22Rv1 (cell line): ENCODE results near the gene BOLA1.
A peak's percentile ranks its signal among the peaks of the same experiment; 100 is the strongest.

Experiments used
- H3K27ac ChIP-seq: fragments of 450-650 bp; 2 replicates; pipeline ENCODE4 v1.5.1; 2017
- CTCF ChIP-seq: fragments of 450-650 bp; IDR thresholded peaks from 2 replicates; pipeline ENCODE4 v1.5.1; 2017; ENCODE audit warnings: mild to moderate bottlenecking
- ZFX ChIP-seq: fragments of 450-650 bp; IDR thresholded peaks from 2 replicates; pipeline ENCODE4 v1.6.1; 2017; ENCODE audit warnings: antibody characterized with exemption, borderline replicate concordance

The BOLA1 gene

GRCh38 chr1:149925751-149926150, 26.4 kb downstream of the BOLA1 start:
- TF ChIP-seq CTCF (no peak), ZFX (no peak)
- no peak overlapping the region for H3K27ac ChIP-seq

GRCh38 chr1:149926296-149926695, 26.9 kb downstream of the BOLA1 start:
- peak overlapping the region; percentile 96; the same call in 1 of the 2 replicates for H3K27ac ChIP-seq
- TF ChIP-seq CTCF (no peak), ZFX (no peak)

DNA sequence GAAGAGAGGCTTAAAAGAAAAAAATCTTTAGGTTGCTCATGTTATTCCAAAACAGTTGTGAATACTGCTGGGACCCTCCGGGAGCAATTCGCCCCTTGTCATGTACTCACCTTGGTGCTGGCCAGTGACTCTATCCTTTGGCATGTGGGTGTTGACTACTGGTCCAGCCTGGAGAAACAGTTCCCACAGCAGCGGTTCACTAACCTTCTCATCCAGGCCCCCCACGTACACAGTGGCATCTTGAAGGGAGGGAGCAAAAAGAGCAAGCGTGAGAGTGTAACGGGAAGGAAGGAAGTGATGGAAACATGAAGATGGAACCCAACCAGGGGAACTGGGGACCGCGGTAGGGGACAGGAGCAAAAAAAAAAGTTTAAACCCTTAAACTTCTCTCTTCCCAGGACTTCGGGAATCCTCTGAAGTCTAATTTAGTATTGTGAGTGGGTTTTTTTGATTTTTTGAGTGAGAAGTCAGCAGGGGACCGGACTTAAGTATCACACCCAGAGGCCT, 27.7 kb downstream of the BOLA1 start:
- H3K27ac ChIP-seq, result peak overlapping the region; percentile 96
- TF ChIP-seq CTCF (no peak), ZFX (no peak)

DNA sequence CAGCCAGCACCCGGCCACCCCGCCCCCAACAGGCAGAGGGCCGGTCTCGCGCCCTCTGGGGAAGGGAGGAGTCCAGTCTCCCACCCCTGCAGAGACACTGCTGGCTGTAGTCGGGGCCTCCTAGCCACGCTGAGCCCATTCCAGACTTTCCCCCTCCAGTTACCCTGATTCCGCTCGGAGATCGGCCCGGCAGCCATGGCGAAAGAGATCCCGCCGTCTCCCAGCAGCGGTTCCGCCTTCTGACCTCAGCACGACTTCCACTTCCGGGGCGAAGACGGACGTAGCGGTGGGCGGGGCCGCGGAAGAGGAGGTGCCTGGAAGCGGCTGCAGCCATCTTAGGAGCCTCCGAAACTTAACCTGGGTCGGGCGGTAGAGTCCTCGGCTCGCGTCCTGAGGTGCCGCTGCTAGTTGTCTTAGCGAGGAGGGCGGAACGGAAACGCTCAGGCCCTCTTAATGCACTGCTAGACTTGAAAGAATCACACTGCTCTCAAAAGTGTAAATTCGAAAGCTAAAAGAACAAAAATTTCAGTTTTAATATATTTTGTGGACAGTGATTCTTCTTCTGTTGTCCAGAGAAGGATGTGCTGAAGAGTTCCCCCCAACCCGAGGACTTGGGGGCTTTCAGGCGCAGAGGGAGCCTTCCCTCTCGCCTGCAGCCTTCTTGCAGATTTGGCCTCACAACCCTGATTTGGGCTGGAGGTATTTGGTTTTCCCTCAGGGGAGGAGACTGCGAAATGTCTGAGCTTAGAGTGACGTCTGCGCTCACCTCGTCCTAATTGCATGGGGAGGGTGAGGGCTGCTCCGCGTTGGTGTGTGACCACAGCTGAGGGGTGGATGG, 28.4 kb downstream of the BOLA1 start, which contains the start of gene SF3B4:
Gene SF3B4, minus strand, starts transcription at position 241 of the 838 bp plus-strand sequence. Its CDS starts 44 bp downstream, at position 197.
- peak within 1 kb of the TSS; percentile 96 for H3K27ac ChIP-seq
- TF ChIP-seq CTCF, result no peak
- TF ChIP-seq ZFX, result no peak

- H3K27ac ChIP-seq, result peak overlapping the region; percentile 96
Measured at GRCh38 chr1:149928401-149928724, 29.0 kb downstream of the BOLA1 start.

DNA sequence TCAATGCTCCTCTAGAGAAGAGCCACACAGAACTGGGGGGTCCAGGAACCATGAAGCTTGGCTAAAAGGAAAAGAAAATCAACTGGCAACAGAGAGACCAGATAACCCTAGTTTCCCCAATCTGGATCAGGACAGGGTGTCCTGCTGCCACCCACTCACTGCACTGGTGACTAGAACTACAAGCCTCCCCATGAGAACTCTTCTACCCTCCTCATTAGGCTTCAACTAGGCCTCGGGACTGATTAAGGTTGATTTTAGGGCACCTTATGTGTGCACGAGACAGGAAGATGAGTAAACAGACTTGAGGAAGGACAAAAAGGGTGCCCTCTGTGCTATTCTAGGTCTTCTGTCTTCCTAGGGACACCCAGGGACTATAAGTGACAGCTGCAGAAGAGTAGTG, 30.5 kb downstream of the BOLA1 start:
- H3K27ac ChIP-seq, result peak overlapping the region; percentile 96
- TF ChIP-seq ZFX, result no peak
- TF ChIP-seq CTCF, result no peak

More at GRCh38 chr1:149928401-149928724, 29.0 kb downstream of the BOLA1 start:
- no peak for TF ChIP-seq ZFX
- TF ChIP-seq CTCF, result no peak

GRCh38 chr1:149931212-149931790, 31.9 kb downstream of the BOLA1 start:
- peak overlapping the region; percentile 5; the same call in 1 of the 2 replicates for H3K27ac ChIP-seq
- TF ChIP-seq CTCF (no peak), ZFX (no peak)
